GM12878 (cell line): ENCODE data around the gene MOGAT3. TPM values are rescaled to one million over a fixed set of nuclear protein-coding genes. Genes with fewer than 3 reads are reported as not detected.
A peak's percentile ranks its signal among the peaks of the same experiment; 100 is the strongest.

Experiments used
- ATAC-seq: fragments of 200-7000 bp; cut with Tn5 transposase; 3 replicates; pipeline ENCODE4 v1.9.1; 2020; ENCODE audit warnings: mild to moderate bottlenecking, moderate library complexity
- BruUV-seq: library from RNA; stranded (reverse); fragments of 400-500 nt; replicated peaks from 2 replicates; lab custom pipeline; 2021; lab: Mats Ljungman, UMichigan
- CTCF ChIA-PET: fragments of 300-600 bp; sonication (Branson Sonifier 250); formaldehyde crosslinking; extraction: SDS; loops from one replicate; lab custom pipeline; 2021; ENCODE audit warnings: inconsistent platforms; lab: Yijun Ruan, JAX
- POLR2A ChIA-PET: fragments of 350-600 bp; formaldehyde crosslinking; extraction: SDS; loops from one replicate; lab custom pipeline; 2021; ENCODE audit warnings: inconsistent platforms; lab: Charles Lee
- RAD21 ChIA-PET: fragments of 300-600 bp; sonication (Branson Sonifier 250); formaldehyde crosslinking; loops from one replicate; lab custom pipeline; 2023; ENCODE audit warnings: antibody characterized with exemption; ENCODE audit not compliant: unreplicated experiment; lab: Charles Lee
- SMC1A ChIA-PET: fragments of 300-600 bp; sonication (Branson Sonifier 250); formaldehyde crosslinking; loops from one replicate; lab custom pipeline; 2023; ENCODE audit not compliant: unreplicated experiment, uncharacterized antibody; lab: Charles Lee
- DNase-seq: peaks from one replicate; pipeline ENCODE4 v3.0.0-alpha.2; 2011; ENCODE audit warnings: low read depth, low spot score
- FAIRE-seq: peaks from 3 replicates; lab custom pipeline; 2011; peaks lifted over from hg19 to GRCh38; lab: Jason Lieb, UNC
- H2AFZ ChIP-seq: 2 replicates; pipeline ENCODE4 v1.6.0; 2011; ENCODE audit warnings: low read depth, low read length, control low read depth; ENCODE audit not compliant: control insufficient read depth
- H3K27ac ChIP-seq: 2 replicates; pipeline ENCODE4 v1.5.1; 2011; ENCODE audit warnings: control low read depth; ENCODE audit not compliant: control insufficient read depth, insufficient read depth
- H3K27me3 ChIP-seq, 2 experiments: replicated peaks in 1 of 2; 2 replicates each; pipeline versions ENCODE4 v1.6.0 to v1.6.1; 2011; ENCODE audit warnings: low read length in 1 of 2; ENCODE audit not compliant: control insufficient read depth in 2 of 2, insufficient read depth in 2 of 2
- H3K36me3 ChIP-seq, 2 experiments: 2 replicates each; pipeline ENCODE4 v1.5.1; 2011; ENCODE audit warnings: low read length in 1 of 2; ENCODE audit not compliant: control insufficient read depth in 2 of 2, insufficient read depth in 2 of 2
- H3K4me1 ChIP-seq: 2 replicates; pipeline ENCODE4 v1.6.1; 2011; ENCODE audit warnings: mild to moderate bottlenecking, low read length, moderate library complexity, mixed read lengths; ENCODE audit not compliant: control insufficient read depth, insufficient read depth
- H3K4me2 ChIP-seq: 2 replicates; pipeline ENCODE4 v1.6.0; 2011; ENCODE audit warnings: control low read depth; ENCODE audit not compliant: control insufficient read depth, insufficient read depth
- H3K4me3 ChIP-seq: fragments of 200-600 bp; sonication (generic); 2 replicates; pipeline ENCODE4 v1.5.1; 2016
- H3K79me2 ChIP-seq: 2 replicates; pipeline ENCODE4 v1.6.0; 2011; ENCODE audit warnings: low read length; ENCODE audit not compliant: control insufficient read depth, insufficient read depth
- H3K9ac ChIP-seq: 2 replicates; pipeline ENCODE4 v1.8.0; 2011; ENCODE audit warnings: low read length, control low read depth, mixed read lengths; ENCODE audit not compliant: control insufficient read depth, insufficient read depth
- H3K9me3 ChIP-seq: replicated peaks from 3 replicates; pipeline ENCODE4 v1.5.1; 2011; ENCODE audit warnings: mild to moderate bottlenecking, low read length; ENCODE audit not compliant: control insufficient read depth, insufficient read depth
- H4K20me1 ChIP-seq: 2 replicates; pipeline ENCODE4 v1.6.0; 2011; ENCODE audit not compliant: control insufficient read depth, insufficient read depth
- CBFB ChIP-seq: IDR thresholded peaks from 2 replicates; pipeline ENCODE4 v1.6.1; 2016; ENCODE audit warnings: antibody characterized with exemption, low read depth
- HDAC6 ChIP-seq: fragments of 200-600 bp; sonication (generic); IDR thresholded peaks from one replicate; pipeline ENCODE4 v1.8.0; 2017; ENCODE audit warnings: antibody characterized with exemption; ENCODE audit not compliant: unreplicated experiment
- IKZF2 ChIP-seq, 2 experiments: fragments of 450-650 bp; IDR thresholded peaks; 2 replicates each; pipeline ENCODE4 v1.6.1; 2017; ENCODE audit warnings: mild to moderate bottlenecking in 2 of 2, moderate library complexity in 2 of 2
- KAT2A ChIP-seq: conservative IDR thresholded peaks from 2 replicates; pipeline ENCODE4 v1.6.1; 2011; ENCODE audit warnings: low read depth, low read length; ENCODE audit not compliant: control insufficient read depth
- RFX5 ChIP-seq: IDR thresholded peaks from 2 replicates; pipeline ENCODE4 v1.6.1; 2011; ENCODE audit warnings: low read depth, low read length, improper control_type of control experiment
- SRF ChIP-seq, 2 experiments: IDR thresholded peaks; 2 replicates each; pipeline ENCODE4 v1.6.1; 2011; ENCODE audit warnings: low read depth in 2 of 2, low read length in 2 of 2, mild to moderate bottlenecking in 1 of 2, moderate library complexity in 1 of 2
- TAF1 ChIP-seq: IDR thresholded peaks from 2 replicates; pipeline ENCODE4 v1.6.1; 2011; ENCODE audit warnings: mild to moderate bottlenecking, low read depth, low read length, borderline replicate concordance
- ZNF207 ChIP-seq: fragments of 450-650 bp; IDR thresholded peaks from 2 replicates; pipeline ENCODE4 v1.6.1; 2014; ENCODE audit warnings: antibody characterized with exemption, mild to moderate bottlenecking, borderline replicate concordance
- ZNF24 ChIP-seq: fragments of 450-650 bp; IDR thresholded peaks from 2 replicates; pipeline ENCODE4 v1.6.1; 2017; ENCODE audit warnings: antibody characterized with exemption, mild to moderate bottlenecking
- WGBS: methylation state at CpG from one replicate; pipeline ENCODE4 v1.1.6; 2016; ENCODE audit warnings: low lambda C conversion rate; ENCODE audit not compliant: insufficient replicate concordance, insufficient coverage; ENCODE audit errors: missing lambda C conversion rate; 5-methylcytosine and 5-hydroxymethylcytosine counted together
- in situ Hi-C: fragments of 300-500 bp; cut with MboI; formaldehyde crosslinking; loops from 9 replicates; pipeline ENCODE4 v1.14.3; 2018; ENCODE audit warnings: mixed read lengths
- intact Hi-C: fragments of 100-400 bp; cut with micrococcal nuclease; formaldehyde crosslinking; loops from one replicate; pipeline ENCODE4 v1.14.2; 2022; ENCODE audit not compliant: unreplicated experiment
- polyA plus RNA-seq, 11 experiments: library from polyadenylated mRNA; depleted of rRNA in 4 of 11; unstranded in 6 of 11; stranded (reverse) in 5 of 11; fragments of >200 nt; fragmentation: Nextera tagmentation in 4 of 11; fragmentation: Illumina TruSeq in 1 of 11; extraction: Ambion mirVana in 4 of 11; extraction: Trizol in 1 of 11; gene quantifications; 1 replicate in 1 of 11; 2 replicates in 10 of 11; pipeline versions ENCODE4 v1.2.1 to v1.2.3, GENCODE V29; 2011 to 2016; ENCODE audit warnings: inconsistent platforms in 2 of 11, missing spikeins in 2 of 11, low read depth in 1 of 11
- total RNA-seq, 4 experiments: library from RNA; depleted of rRNA in 3 of 4; stranded (reverse); fragments of >200 nt in 3 of 4; fragmentation: Illumina TruSeq in 1 of 4; extraction: Trizol in 1 of 4; gene quantifications; 2 replicates each; pipeline versions ENCODE4 v1.2.1 to v1.2.3, GENCODE V29; 2013 to 2021
- TF ChIP-seq, protein P1 (sequence below): fragments of 450-650 bp; IDR thresholded peaks from 2 replicates; pipeline ENCODE4 v1.6.1; 2017; ENCODE audit warnings: borderline replicate concordance
- TF ChIP-seq, protein P2 (sequence below): IDR thresholded peaks from 2 replicates; pipeline ENCODE4 v1.6.1; 2012; ENCODE audit warnings: mild to moderate bottlenecking, low read depth, low read length

MOGAT3 gene
- total and polyA plus RNA-seq, 10 of the 15 experiments (the other 5 are each of a cell fraction or from before 2014, with no cell fraction given) = 0.11 TPM; not detected in 9

DNA sequence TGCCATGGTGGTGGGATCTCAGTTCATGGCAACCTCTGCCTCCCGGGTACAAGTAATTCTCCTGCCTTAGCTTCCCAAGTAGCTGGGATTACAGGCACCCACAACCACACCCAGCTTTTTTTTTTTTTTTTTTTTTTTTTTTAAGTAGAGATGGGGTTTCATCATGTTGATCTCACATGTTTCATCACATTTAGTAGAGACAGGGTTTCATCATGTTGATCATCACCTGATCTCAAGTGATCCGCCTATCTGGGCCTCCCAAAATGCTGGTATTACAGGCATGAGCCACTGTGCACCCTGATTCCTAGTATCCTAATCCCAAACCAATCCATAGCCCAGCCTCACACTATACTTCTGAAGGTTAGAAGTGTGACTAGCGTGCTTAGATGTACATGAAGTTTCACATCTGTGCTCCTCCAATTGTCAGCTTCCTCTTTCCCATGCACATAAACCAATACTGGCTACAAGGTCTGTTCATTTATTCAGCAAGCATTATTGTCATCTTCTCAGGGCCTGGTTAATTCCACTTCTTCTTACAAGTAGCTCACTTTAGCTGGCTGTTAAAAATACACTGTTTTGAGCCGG lies 13.9 kb downstream of the MOGAT3 start:
- ChIA-PET CTCF (interaction anchor here (0.6 to 2.1 kb wide), 2 partner anchors 43 to 44 kb away, joined by 3 to 12 read pairs; no protein-coding TSS in a partner anchor), POLR2A (interaction anchor here (0.5 to 1.0 kb wide), 3 partner anchors 9 to 245 kb away, joined by 3 to 4 read pairs (median 3); no protein-coding TSS in a partner anchor), SMC1A (interaction anchor here (1.0 to 1.4 kb wide), 2 partner anchors 43 to 96 kb away, joined by 3 to 4 read pairs; no protein-coding TSS in a partner anchor), RAD21 (interaction anchor here (1.4 kb wide), 1 partner anchor 43 kb away, joined by 4 read pairs; no protein-coding TSS in a partner anchor)
- Histone ChIP-seq H3K27me3 (no peaks in the 10 kb centered on the region; a peak in 1 of 4 replicates), H3K9ac (no peak overlapping the region), H4K20me1 (no peaks in the 10 kb centered on the region), H3K9me3 (no peaks in the 10 kb centered on the region), H3K4me3 (no peak overlapping the region), H3K4me1 (no peaks in the 10 kb centered on the region), H3K27ac (no peak overlapping the region), H3K36me3 (no peaks in the 10 kb centered on the region), H3K79me2 (no peaks in the 10 kb centered on the region), H3K4me2 (no peak overlapping the region), H2AFZ (no peak overlapping the region)
- intact Hi-C loops (no loop called here), in situ Hi-C loops (no loop called here)
- BruUV-seq = no TSS peak
- DNase-seq (no peak), ATAC-seq (no peak), FAIRE-seq (no peak)
- TF ChIP-seq KAT2A (no peak), TAF1 (no peak), IKZF2 (IDR thresholded peaks at IDR 0.05) (0 out of 4 replicates have a peak, but pooled peaks of 1 of the 2 experiments have one; percentile 9), CBFB (no peak), ZNF24 (peak; percentile 86)
- 21% methylated on average over 4 of the region's 4 CpGs for WGBS

DNA sequence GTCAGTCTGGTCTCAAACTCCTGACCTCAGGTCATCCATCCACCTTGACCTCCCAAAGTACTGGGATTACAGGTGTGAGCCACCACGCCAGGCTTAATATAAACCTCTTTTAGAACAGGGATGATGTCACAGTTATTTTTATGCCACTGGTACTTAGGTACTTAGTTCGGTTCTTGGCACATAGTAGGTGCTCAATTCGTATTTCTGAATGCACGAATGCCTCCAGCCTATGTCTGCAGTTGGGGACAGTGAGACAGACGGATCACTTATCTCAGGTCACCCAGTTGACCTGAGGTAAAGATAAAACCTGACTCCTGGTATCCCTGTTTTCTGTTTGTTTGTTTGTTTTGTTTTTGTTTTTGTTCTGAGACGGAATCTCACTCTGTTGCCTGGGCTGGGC lies 14.6 kb downstream of the MOGAT3 start:
- no peaks in the 10 kb centered on the region for H3K79me2 ChIP-seq
- no peak overlapping the region for H3K4me3 ChIP-seq
- RAD21 ChIA-PET = interaction anchor here (1.4 kb wide), 1 partner anchor 42 kb away, joined by 4 read pairs; no protein-coding TSS in a partner anchor
- H3K9ac ChIP-seq = no peak overlapping the region
- in situ Hi-C loops = no loop called here
- ATAC-seq = no peak
- BruUV-seq = no TSS peak
- no peaks in the 10 kb centered on the region for H3K36me3 ChIP-seq
- FAIRE-seq = no peak
- WGBS = 22% methylated on average over 6 of the region's 6 CpGs
- H3K4me2 ChIP-seq = no peak overlapping the region
- H3K9me3 ChIP-seq = no peaks in the 10 kb centered on the region
- H3K27ac ChIP-seq = no peak overlapping the region
- no peak overlapping the region; the same call in 1 of the 2 replicates for H2AFZ ChIP-seq
- POLR2A ChIA-PET = interaction anchor here (0.6 to 0.7 kb wide), 3 partner anchors 8 to 195 kb away, joined by 3 to 10 read pairs (median 3); no protein-coding TSS in a partner anchor
- SMC1A ChIA-PET = interaction anchor here (1.4 kb wide), 1 partner anchor 97 kb away, joined by 4 read pairs; no protein-coding TSS in a partner anchor
- no peaks in the 10 kb centered on the region for H3K4me1 ChIP-seq
- H3K27me3 ChIP-seq = no peaks in the 10 kb centered on the region; a peak in 1 of 4 replicates
- CTCF ChIA-PET = interaction anchor here (2.1 kb wide), 1 partner anchor 42 kb away, joined by 12 read pairs; no protein-coding TSS in a partner anchor
- intact Hi-C loops = no loop called here
- no peak for DNase-seq
- H4K20me1 ChIP-seq = no peaks in the 10 kb centered on the region
- TF ChIP-seq ZNF207 (no peak), RFX5 (no peak), HDAC6 (no peak), SRF (IDR thresholded peaks at IDR 0.05; ENCODE audit: low read depth in 2 of 2, low read length in 2 of 2) (no peak)
- TF ChIP-seq, protein P1, sequence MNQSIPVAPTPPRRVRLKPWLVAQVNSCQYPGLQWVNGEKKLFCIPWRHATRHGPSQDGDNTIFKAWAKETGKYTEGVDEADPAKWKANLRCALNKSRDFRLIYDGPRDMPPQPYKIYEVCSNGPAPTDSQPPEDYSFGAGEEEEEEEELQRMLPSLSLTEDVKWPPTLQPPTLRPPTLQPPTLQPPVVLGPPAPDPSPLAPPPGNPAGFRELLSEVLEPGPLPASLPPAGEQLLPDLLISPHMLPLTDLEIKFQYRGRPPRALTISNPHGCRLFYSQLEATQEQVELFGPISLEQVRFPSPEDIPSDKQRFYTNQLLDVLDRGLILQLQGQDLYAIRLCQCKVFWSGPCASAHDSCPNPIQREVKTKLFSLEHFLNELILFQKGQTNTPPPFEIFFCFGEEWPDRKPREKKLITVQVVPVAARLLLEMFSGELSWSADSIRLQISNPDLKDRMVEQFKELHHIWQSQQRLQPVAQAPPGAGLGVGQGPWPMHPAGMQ = no peak
- TF ChIP-seq, protein P2, sequence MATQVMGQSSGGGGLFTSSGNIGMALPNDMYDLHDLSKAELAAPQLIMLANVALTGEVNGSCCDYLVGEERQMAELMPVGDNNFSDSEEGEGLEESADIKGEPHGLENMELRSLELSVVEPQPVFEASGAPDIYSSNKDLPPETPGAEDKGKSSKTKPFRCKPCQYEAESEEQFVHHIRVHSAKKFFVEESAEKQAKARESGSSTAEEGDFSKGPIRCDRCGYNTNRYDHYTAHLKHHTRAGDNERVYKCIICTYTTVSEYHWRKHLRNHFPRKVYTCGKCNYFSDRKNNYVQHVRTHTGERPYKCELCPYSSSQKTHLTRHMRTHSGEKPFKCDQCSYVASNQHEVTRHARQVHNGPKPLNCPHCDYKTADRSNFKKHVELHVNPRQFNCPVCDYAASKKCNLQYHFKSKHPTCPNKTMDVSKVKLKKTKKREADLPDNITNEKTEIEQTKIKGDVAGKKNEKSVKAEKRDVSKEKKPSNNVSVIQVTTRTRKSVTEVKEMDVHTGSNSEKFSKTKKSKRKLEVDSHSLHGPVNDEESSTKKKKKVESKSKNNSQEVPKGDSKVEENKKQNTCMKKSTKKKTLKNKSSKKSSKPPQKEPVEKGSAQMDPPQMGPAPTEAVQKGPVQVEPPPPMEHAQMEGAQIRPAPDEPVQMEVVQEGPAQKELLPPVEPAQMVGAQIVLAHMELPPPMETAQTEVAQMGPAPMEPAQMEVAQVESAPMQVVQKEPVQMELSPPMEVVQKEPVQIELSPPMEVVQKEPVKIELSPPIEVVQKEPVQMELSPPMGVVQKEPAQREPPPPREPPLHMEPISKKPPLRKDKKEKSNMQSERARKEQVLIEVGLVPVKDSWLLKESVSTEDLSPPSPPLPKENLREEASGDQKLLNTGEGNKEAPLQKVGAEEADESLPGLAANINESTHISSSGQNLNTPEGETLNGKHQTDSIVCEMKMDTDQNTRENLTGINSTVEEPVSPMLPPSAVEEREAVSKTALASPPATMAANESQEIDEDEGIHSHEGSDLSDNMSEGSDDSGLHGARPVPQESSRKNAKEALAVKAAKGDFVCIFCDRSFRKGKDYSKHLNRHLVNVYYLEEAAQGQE = no peak
